K562 (cell line): ENCODE measurements around the gene UNC5B. TPM values are rescaled to one million over a fixed set of nuclear protein-coding genes. Genes with fewer than 3 reads are reported as not detected.

Experiments
- ATAC-seq: fragments of 200-7000 bp; cut with Tn5 transposase; 3 replicates; pipeline ENCODE4 v1.9.1; 2020; ENCODE audit warnings: moderate library complexity
- BruUV-seq: library from RNA; stranded (reverse); fragments of 400-500 nt; replicated peaks from 2 replicates; lab custom pipeline; 2021; lab: Mats Ljungman, UMichigan
- CTCF ChIA-PET: fragments of 300-600 bp; formaldehyde crosslinking; extraction: SDS; loops from one replicate; lab custom pipeline; 2021; ENCODE audit warnings: low intra/inter-chr PET ratio; lab: Yijun Ruan, JAX
- POLR2A ChIA-PET: fragments of 300-600, 350-650 bp; sonication (Branson Sonifier 250); formaldehyde crosslinking; extraction: SDS; loops from one replicate; lab custom pipeline; 2021; ENCODE audit warnings: antibody characterized with exemption, inconsistent platforms; lab: Yijun Ruan, JAX
- DNase-seq, 4 experiments: peaks; one replicate each; pipeline versions ENCODE4 v3.0.0 to v3.0.0-alpha.2; 2011 to 2018; ENCODE audit warnings: low spot score in 3 of 4, mixed read lengths in 3 of 4; ENCODE audit errors: extremely low read depth in 1 of 4
- FAIRE-seq: peaks from 2 replicates; lab custom pipeline; 2011; peaks lifted over from hg19 to GRCh38; lab: Jason Lieb, UNC
- H2AFZ ChIP-seq: 2 replicates; pipeline ENCODE4 v1.6.0; 2011; ENCODE audit warnings: low read depth, low read length, control low read depth, inconsistent platforms
- H3K27ac ChIP-seq: fragments of 200-600 bp; 3 replicates; pipeline ENCODE4 v1.8.0; 2011; ENCODE audit warnings: low read depth, mild to moderate bottlenecking, control low read depth, inconsistent platforms, low read length, moderate library complexity, mixed read lengths; ENCODE audit errors: extremely low read depth
- H3K27me3 ChIP-seq, 2 experiments: fragments of 300-600 bp in 1 of 2; 2 replicates in 1 of 2; 3 replicates in 1 of 2; pipeline versions ENCODE4 v1.6.0 to v1.8.0; 2011; ENCODE audit warnings: inconsistent platforms in 2 of 2, low read length in 2 of 2, mild to moderate bottlenecking in 1 of 2, mixed read lengths in 1 of 2, moderate library complexity in 1 of 2; ENCODE audit not compliant: control insufficient read depth in 2 of 2, insufficient read depth in 2 of 2
- H3K36me3 ChIP-seq: fragments of 300-600 bp; 3 replicates; pipeline ENCODE4 v1.8.0; 2011; ENCODE audit warnings: mild to moderate bottlenecking, low read length, inconsistent platforms; ENCODE audit not compliant: control insufficient read depth, insufficient read depth
- H3K4me1 ChIP-seq, 2 experiments: fragments of 200-600 bp in 1 of 2; replicated peaks in 1 of 2; 2 replicates in 1 of 2; 3 replicates in 1 of 2; pipeline versions ENCODE4 v1.5.1 to v1.8.0; 2011; ENCODE audit warnings: inconsistent platforms in 2 of 2, low read length in 2 of 2, mild to moderate bottlenecking in 1 of 2, mixed read lengths in 1 of 2, moderate library complexity in 1 of 2; ENCODE audit not compliant: control insufficient read depth in 2 of 2, insufficient read depth in 2 of 2
- H3K4me2 ChIP-seq: 2 replicates; pipeline ENCODE4 v1.6.1; 2011; ENCODE audit warnings: low read length, control low read depth, inconsistent platforms, mixed read lengths; ENCODE audit not compliant: insufficient read depth
- H3K4me3 ChIP-seq: fragments of 200-600 bp; sonication (generic), shearing (Covaris generic); 2 replicates; pipeline ENCODE4 v1.5.1; 2016; ENCODE audit warnings: control low read depth, inconsistent platforms
- H3K79me2 ChIP-seq: fragments of 200-600 bp; 3 replicates; pipeline ENCODE4 v1.8.0; 2011; ENCODE audit warnings: low read length, inconsistent platforms; ENCODE audit not compliant: control insufficient read depth, insufficient read depth
- H3K9ac ChIP-seq, 2 experiments: 2 replicates each; pipeline versions ENCODE4 v1.6.0 to v1.6.1; 2011; ENCODE audit warnings: low read depth in 2 of 2, low read length in 2 of 2, control low read depth in 1 of 2, inconsistent platforms in 1 of 2, mild to moderate bottlenecking in 1 of 2, mixed read lengths in 1 of 2; ENCODE audit not compliant: insufficient read depth in 1 of 2
- H3K9me1 ChIP-seq: one replicate; pipeline ENCODE4 v1.6.0; 2011; ENCODE audit warnings: inconsistent platforms, mild to moderate bottlenecking, low read length, moderate library complexity; ENCODE audit not compliant: control insufficient read depth, insufficient read depth
- H3K9me3 ChIP-seq: replicated peaks from 2 replicates; pipeline ENCODE4 v1.5.1; 2011; ENCODE audit warnings: low read depth, low read length, inconsistent platforms; ENCODE audit not compliant: control insufficient read depth, insufficient read depth
- H4K20me1 ChIP-seq: replicated peaks from 2 replicates; pipeline ENCODE4 v1.6.1; 2011; ENCODE audit warnings: low read length, inconsistent platforms, mixed read lengths; ENCODE audit not compliant: control insufficient read depth, insufficient read depth
- CREB1 ChIP-seq, 2 experiments: sonication (generic) in 1 of 2; formaldehyde crosslinking in 1 of 2; IDR thresholded peaks; 2 replicates each; pipeline versions ENCODE4 v1.6.1 to v1.8.0; 2012 to 2022; ENCODE audit warnings: inconsistent platforms in 1 of 2, mild to moderate bottlenecking in 1 of 2, missing genetic modification reagents in 1 of 2, moderate library complexity in 1 of 2
- CSDE1 ChIP-seq, 2 experiments: fragments of 450-650 bp; IDR thresholded peaks; 2 replicates each; pipeline ENCODE4 v1.6.1; 2016; ENCODE audit warnings: mild to moderate bottlenecking in 1 of 2
- MEIS2 ChIP-seq: fragments of 450-650 bp; IDR thresholded peaks from 2 replicates; pipeline ENCODE4 v1.6.1; 2014; ENCODE audit warnings: mild to moderate bottlenecking; ENCODE audit not compliant: partially characterized antibody
- NFXL1 ChIP-seq: fragments of 450-650 bp; formaldehyde crosslinking; IDR thresholded peaks from 2 replicates; pipeline ENCODE4 v1.4.0; 2021; ENCODE audit warnings: mild to moderate bottlenecking
- NR3C1 ChIP-seq: sonication (generic); formaldehyde crosslinking; IDR thresholded peaks from 2 replicates; pipeline ENCODE4 v1.8.1; 2022; ENCODE audit warnings: missing genetic modification reagents
- TARDBP ChIP-seq: fragments of 450-650 bp; IDR thresholded peaks from 2 replicates; pipeline ENCODE4 v1.6.1; 2016
- U2AF2 ChIP-seq: fragments of 200-400 bp; formaldehyde crosslinking; optimal IDR thresholded peaks from 2 replicates; pipeline ENCODE3; 2017; ENCODE audit warnings: low read depth, mild to moderate bottlenecking, low read length
- ZNF583 ChIP-seq: fragments of 250-450 bp; sonication (Bioruptor Pico); IDR thresholded peaks from 2 replicates; pipeline ENCODE4 v1.4.0; 2020
- ZNF639 ChIP-seq, 2 experiments: fragments of 200-800 bp in 1 of 2; sonication (Bioruptor generic) in 1 of 2; sonication (generic) in 1 of 2; formaldehyde crosslinking in 1 of 2; IDR thresholded peaks in 1 of 2; conservative IDR thresholded peaks in 1 of 2; 2 replicates each; pipeline versions ENCODE4 v1.5.0 to v1.6.1; 2016 to 2020; ENCODE audit warnings: missing compliant biosample characterization in 1 of 2, missing genetic modification characterization in 1 of 2, missing genetic modification reagents in 1 of 2
- WGBS: fragments of 100-300 bp; shearing (Covaris generic); methylation state at CpG from one replicate; pipeline ENCODE4 v1.1.6; 2016; ENCODE audit warnings: low coverage, mixed read lengths; ENCODE audit not compliant: insufficient coverage; ENCODE audit errors: missing lambda C conversion rate; 5-methylcytosine and 5-hydroxymethylcytosine counted together
- in situ Hi-C: fragments of 300-500 bp; cut with MboI; formaldehyde crosslinking; loops from 4 replicates; pipeline ENCODE4 v1.15.0; 2018; ENCODE audit warnings: inconsistent platforms, mixed read lengths
- intact Hi-C: fragments of 100-400 bp; cut with micrococcal nuclease; formaldehyde crosslinking; loops from 2 replicates; pipeline ENCODE4 v1.14.2; 2022
- polyA plus RNA-seq, 8 experiments: library from polyadenylated mRNA; depleted of rRNA in 4 of 8; stranded (reverse) in 5 of 8; unstranded in 3 of 8; fragments of >200 nt; fragmentation: Nextera tagmentation in 2 of 8; fragmentation: Illumina TruSeq in 1 of 8; extraction: Ambion mirVana in 2 of 8; extraction: Trizol in 1 of 8; gene quantifications; 2 replicates each; pipeline versions ENCODE4 v1.2.1 to v1.2.3, GENCODE V29; 2011 to 2014; ENCODE audit warnings: inconsistent platforms in 1 of 8, missing spikeins in 1 of 8
- total RNA-seq, 7 experiments: library from RNA; depleted of rRNA in 6 of 7; stranded (reverse); fragments of >200 nt in 6 of 7; fragmentation: Illumina TruSeq in 2 of 7; extraction: Trizol in 2 of 7; gene quantifications; 2 replicates each; pipeline versions ENCODE4 v1.2.1 to v1.2.3, GENCODE V29; 2011 to 2021; ENCODE audit warnings: low replicate concordance in 1 of 7

The UNC5B gene
- total and polyA plus RNA-seq, 9 of the 15 experiments (the other 6 are each of a cell fraction or from before 2014, with no cell fraction given): 0.10 to 8.4 (median 2.1) TPM

- 0 out of 4 replicates have a peak, but pooled peaks of 1 of the 2 experiments have one; percentile 17 for TF ChIP-seq ZNF639 (CRISPR knock-in tag; conservative IDR thresholded peaks at IDR 0.05 in 1 of 2, IDR thresholded peaks at IDR 0.05 in 1 of 2)
These were observed 17.6 kb downstream of the UNC5B start (continued) for GRCh38 chr10:71229726-71230655.

- intact Hi-C loops: no loop called here
- Histone ChIP-seq H3K4me3 (no peak overlapping the region), H3K4me2 (no peak overlapping the region), H4K20me1 (peaks cover 7% of the 10 kb centered on the region; the same call in 1 of the 2 replicates), H3K9me1 (no peaks in the 10 kb centered on the region), H3K36me3 (no peaks in the 10 kb centered on the region)
- 71% methylated on average over 1 of the region's 1 CpG for WGBS
- DNase-seq: no peak
- in situ Hi-C loops: no loop called here
- no peak for FAIRE-seq
- no peak for TF ChIP-seq TARDBP
- no peak for TF ChIP-seq U2AF2
- TF ChIP-seq NFXL1 (CRISPR knock-in tag): 0 out of 2 replicates have a peak, but pooled peaks have one; percentile 41
- 0 out of 2 replicates have a peak, but pooled peaks have one; percentile 16 for TF ChIP-seq ZNF583 (CRISPR knock-in tag)
- no peak for TF ChIP-seq CSDE1 (IDR thresholded peaks at IDR 0.05)
- TF ChIP-seq MEIS2: no peak
- no peak for TF ChIP-seq CREB1 (IDR thresholded peaks at IDR 0.05)
- no peak for TF ChIP-seq CREB1 (CRISPR knock-in tag; IDR thresholded peaks at IDR 0.05)
- 0 out of 2 replicates have a peak, but pooled peaks have one; percentile 21 for TF ChIP-seq NR3C1
- TF ChIP-seq, all 486 proteins: peak for 3
- no peaks in the 10 kb centered on the region for H3K79me2 ChIP-seq
- no peak overlapping the region for H2AFZ ChIP-seq
- H3K9ac ChIP-seq: peak overlapping the region in 1 of 2 experiments; percentile 54; a peak in 1 of 4 replicates
- H3K4me1 ChIP-seq: peaks cover 40 to 44% of the 10 kb centered on the region in 2 experiments
- no TSS peak for BruUV-seq
- no peak overlapping the region for H3K27ac ChIP-seq
- ChIA-PET CTCF (no interaction called here), POLR2A (interaction anchor here (0.5 to 3.7 kb wide), 4 partner anchors 7 to 92 kb away, joined by 3 to 11 read pairs (median 4); no protein-coding TSS in a partner anchor)
- no peak for ATAC-seq
- H3K9me3 ChIP-seq: no peaks in the 10 kb centered on the region
- peaks cover 0 to 16% of the 10 kb centered on the region in 2 experiments; a peak in 2 of 5 replicates for H3K27me3 ChIP-seq
These were observed 18.3 kb downstream of the UNC5B start for GRCh38 chr10:71230656-71231025.
